ENCODE measurements around the gene TAOK3.

DNA sequence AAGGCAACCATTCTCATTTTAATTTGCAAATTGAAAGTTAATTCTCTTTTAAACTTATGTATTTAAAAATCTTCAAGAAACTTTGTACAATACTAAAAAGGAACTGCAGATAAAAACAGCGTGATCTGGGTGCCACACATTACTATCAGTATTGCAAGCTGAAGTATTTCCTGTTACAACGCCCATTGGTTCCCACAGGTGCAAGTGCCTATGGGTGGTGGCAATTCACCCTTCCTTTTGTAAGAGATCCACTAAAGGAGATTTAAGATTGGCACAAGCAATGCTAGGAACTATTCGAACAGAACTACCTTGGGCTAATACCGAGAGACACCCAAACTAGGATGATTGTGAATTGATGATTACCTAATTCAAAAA is 13.2 kb downstream of the TAOK3 start:
- TF ChIP-seq, protein P1, sequence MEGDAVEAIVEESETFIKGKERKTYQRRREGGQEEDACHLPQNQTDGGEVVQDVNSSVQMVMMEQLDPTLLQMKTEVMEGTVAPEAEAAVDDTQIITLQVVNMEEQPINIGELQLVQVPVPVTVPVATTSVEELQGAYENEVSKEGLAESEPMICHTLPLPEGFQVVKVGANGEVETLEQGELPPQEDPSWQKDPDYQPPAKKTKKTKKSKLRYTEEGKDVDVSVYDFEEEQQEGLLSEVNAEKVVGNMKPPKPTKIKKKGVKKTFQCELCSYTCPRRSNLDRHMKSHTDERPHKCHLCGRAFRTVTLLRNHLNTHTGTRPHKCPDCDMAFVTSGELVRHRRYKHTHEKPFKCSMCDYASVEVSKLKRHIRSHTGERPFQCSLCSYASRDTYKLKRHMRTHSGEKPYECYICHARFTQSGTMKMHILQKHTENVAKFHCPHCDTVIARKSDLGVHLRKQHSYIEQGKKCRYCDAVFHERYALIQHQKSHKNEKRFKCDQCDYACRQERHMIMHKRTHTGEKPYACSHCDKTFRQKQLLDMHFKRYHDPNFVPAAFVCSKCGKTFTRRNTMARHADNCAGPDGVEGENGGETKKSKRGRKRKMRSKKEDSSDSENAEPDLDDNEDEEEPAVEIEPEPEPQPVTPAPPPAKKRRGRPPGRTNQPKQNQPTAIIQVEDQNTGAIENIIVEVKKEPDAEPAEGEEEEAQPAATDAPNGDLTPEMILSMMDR (IDR thresholded peaks at IDR 0.05): no peak
- TF ChIP-seq EZH2 (IDR thresholded peaks at IDR 0.05): no peak
- no peak for TF ChIP-seq EZH2phosphoT487 (IDR thresholded peaks at IDR 0.05)
